ENCODE measurements around the gene ACP7. TPM values are rescaled to one million over a fixed set of nuclear protein-coding genes. Genes with fewer than 3 reads are reported as not detected.
"Not testable (repeated sequence)": the region's sequence is repeated elsewhere in the genome, so short reads cannot be mapped to it uniquely, and the experiment has no call there.

Gene ACP7
- total RNA-seq, 1 donor from 2014 or later: not detected

- DNase-seq: no peak
Observed at GRCh38 chr19:39109641-39110040, 25.5 kb downstream of the ACP7 start.

- DNase-seq: peak; percentile 67
Observed at GRCh38 chr19:39110263-39110967, 26.2 kb downstream of the ACP7 start.

GRCh38 chr19:39111593-39112199 is 27.5 kb downstream of the ACP7 start:
- DNase-seq: peak; percentile 41

- no peak for DNase-seq
Observed at GRCh38 chr19:39112338-39112890, 28.2 kb downstream of the ACP7 start.

GRCh38 chr19:39113199-39113598 is 29.0 kb downstream of the ACP7 start:
- DNase-seq: no peak

GRCh38 chr19:39115105-39115847 is 31.1 kb downstream of the ACP7 start:
- no peak for DNase-seq

- DNase-seq: not testable (repeated sequence)
Observed at GRCh38 chr19:39117023-39117422, 32.9 kb downstream of the ACP7 start.

- no peak for DNase-seq
Observed at GRCh38 chr19:39119830-39120229, 35.7 kb downstream of the ACP7 start.

GRCh38 chr19:39122934-39123731 is 39.0 kb downstream of the ACP7 start:
- DNase-seq: no peak

GRCh38 chr19:39124136-39124764 is 40.1 kb downstream of the ACP7 start:
- DNase-seq: no peak

- DNase-seq: no peak
Observed at GRCh38 chr19:39125199-39125553, 41.0 kb downstream of the ACP7 start.

- peak; percentile 99 for DNase-seq
Observed at GRCh38 chr19:39125554-39126311, 41.6 kb downstream of the ACP7 start, which contains the start of gene PAK4. PAK4 (plus strand) TSS chr19:39125786; CDS start chr19:39169554, 43,768 bp downstream.

- DNase-seq: peak; percentile 37
Observed at GRCh38 chr19:39126312-39127187, 42.4 kb downstream of the ACP7 start.

GRCh38 chr19:39127812-39128515 is 43.8 kb downstream of the ACP7 start:
- DNase-seq: no peak

- no peak for DNase-seq
Observed at GRCh38 chr19:39128516-39129079, 44.4 kb downstream of the ACP7 start.

GRCh38 chr19:39129116-39129515 is 44.9 kb downstream of the ACP7 start:
- DNase-seq: no peak

GRCh38 chr19:39130337-39131254 is 46.4 kb downstream of the ACP7 start:
- no peak for DNase-seq

Measured in tongue (tissue), 2 donors.